DND-41 (cell line): ENCODE results near the gene RGS1.

ENCODE experiments used
- ATAC-seq: fragments of 200-7000 bp; cut with Tn5 transposase; 3 replicates; pipeline ENCODE4 v1.9.1; 2021; ENCODE audit warnings: low read depth; ENCODE audit not compliant: insufficient read depth
- DNase-seq: peaks from one replicate; pipeline ENCODE4 v3.0.0-alpha.2; 2020
- H2AFZ ChIP-seq: 2 replicates; pipeline ENCODE4 v1.6.0; 2012; ENCODE audit warnings: low read depth, low read length
- H3K27ac ChIP-seq: 2 replicates; pipeline ENCODE4 v1.5.1; 2012; ENCODE audit warnings: low read length, inconsistent platforms
- H3K27me3 ChIP-seq: fragments of 200-600 bp; sonication (generic); 2 replicates; pipeline ENCODE4 v1.6.0; 2012; ENCODE audit warnings: low read length, mild to moderate bottlenecking, inconsistent platforms; ENCODE audit not compliant: insufficient read depth, poor library complexity
- H3K36me3 ChIP-seq: 2 replicates; pipeline ENCODE4 v1.5.1; 2012; ENCODE audit warnings: low read length, inconsistent platforms; ENCODE audit not compliant: insufficient read depth
- H3K4me1 ChIP-seq: 2 replicates; pipeline ENCODE4 v1.5.1; 2012; ENCODE audit warnings: mild to moderate bottlenecking, low read length; ENCODE audit not compliant: insufficient read depth
- H3K4me2 ChIP-seq: 2 replicates; pipeline ENCODE4 v1.6.0; 2012; ENCODE audit warnings: mild to moderate bottlenecking, moderate library complexity, low read length, inconsistent platforms; ENCODE audit not compliant: insufficient read depth
- H3K4me3 ChIP-seq, 2 experiments: fragments of 200-600 bp in 1 of 2; shearing (Covaris generic) in 1 of 2; 2 replicates each; pipeline ENCODE4 v1.5.1; 2012 to 2016; ENCODE audit warnings: inconsistent platforms in 2 of 2, low read length in 2 of 2, mild to moderate bottlenecking in 2 of 2, low read depth in 1 of 2, moderate library complexity in 1 of 2
- H3K79me2 ChIP-seq: 2 replicates; pipeline ENCODE4 v1.6.0; 2012; ENCODE audit warnings: low read length, inconsistent platforms; ENCODE audit not compliant: insufficient read depth
- H3K9ac ChIP-seq: 2 replicates; pipeline ENCODE4 v1.6.0; 2012; ENCODE audit warnings: low read depth, mild to moderate bottlenecking, inconsistent platforms, low read length, moderate library complexity
- H3K9me3 ChIP-seq: 2 replicates; pipeline ENCODE4 v1.5.1; 2012; ENCODE audit warnings: low read length, moderate library complexity, mild to moderate bottlenecking, inconsistent platforms; ENCODE audit not compliant: insufficient read depth, severe bottlenecking
- H4K20me1 ChIP-seq: 2 replicates; pipeline ENCODE4 v1.6.0; 2012; ENCODE audit warnings: low read length; ENCODE audit not compliant: insufficient read depth
- EZH2 ChIP-seq: IDR thresholded peaks from 3 replicates; pipeline ENCODE4 v1.6.1; 2012; ENCODE audit warnings: borderline replicate concordance, low read depth, mild to moderate bottlenecking, moderate library complexity, low read length, inconsistent platforms; ENCODE audit not compliant: severe bottlenecking
- TF ChIP-seq, protein P1 (sequence below): IDR thresholded peaks from 2 replicates; pipeline ENCODE4 v1.5.1; 2012; ENCODE audit warnings: borderline replicate concordance, low read length, moderate library complexity, mild to moderate bottlenecking; ENCODE audit not compliant: poor library complexity, severe bottlenecking; ENCODE audit errors: extremely low read depth

RGS1 gene

DNA sequence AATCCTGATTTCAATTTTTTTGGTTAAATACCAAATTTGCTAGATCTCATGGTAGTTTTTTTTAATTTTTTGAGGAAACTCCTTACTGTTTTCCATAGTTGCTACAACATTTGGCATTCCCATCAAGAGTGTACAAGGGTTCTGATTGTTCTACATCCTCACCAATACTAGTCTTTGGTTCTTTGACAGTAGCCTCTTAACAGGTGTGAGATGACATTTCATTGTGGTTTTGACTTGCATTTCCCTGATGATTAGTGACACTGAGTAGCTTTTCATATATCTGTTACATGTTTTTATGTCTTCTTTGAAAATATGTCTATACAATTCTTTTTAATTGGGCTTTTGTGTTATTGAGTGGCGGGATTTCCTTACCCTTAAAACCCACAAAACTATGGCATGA is 39.5 kb downstream of the RGS1 start:
- Histone ChIP-seq H3K27ac (no peak overlapping the region), H3K36me3 (no peaks in the 10 kb centered on the region), H3K4me1 (peaks cover 51% of the 10 kb centered on the region), H3K4me2 (peak overlapping the region; percentile 8; the same call in 1 of the 2 replicates), H2AFZ (no peak overlapping the region), H3K79me2 (peaks cover 44% of the 10 kb centered on the region), H3K4me3 (no peak overlapping the region), H3K9me3 (no peaks in the 10 kb centered on the region), H3K9ac (no peak overlapping the region), H4K20me1 (no peaks in the 10 kb centered on the region), H3K27me3 (no peaks in the 10 kb centered on the region)
- TF ChIP-seq EZH2 = no peak
- TF ChIP-seq, protein P1, sequence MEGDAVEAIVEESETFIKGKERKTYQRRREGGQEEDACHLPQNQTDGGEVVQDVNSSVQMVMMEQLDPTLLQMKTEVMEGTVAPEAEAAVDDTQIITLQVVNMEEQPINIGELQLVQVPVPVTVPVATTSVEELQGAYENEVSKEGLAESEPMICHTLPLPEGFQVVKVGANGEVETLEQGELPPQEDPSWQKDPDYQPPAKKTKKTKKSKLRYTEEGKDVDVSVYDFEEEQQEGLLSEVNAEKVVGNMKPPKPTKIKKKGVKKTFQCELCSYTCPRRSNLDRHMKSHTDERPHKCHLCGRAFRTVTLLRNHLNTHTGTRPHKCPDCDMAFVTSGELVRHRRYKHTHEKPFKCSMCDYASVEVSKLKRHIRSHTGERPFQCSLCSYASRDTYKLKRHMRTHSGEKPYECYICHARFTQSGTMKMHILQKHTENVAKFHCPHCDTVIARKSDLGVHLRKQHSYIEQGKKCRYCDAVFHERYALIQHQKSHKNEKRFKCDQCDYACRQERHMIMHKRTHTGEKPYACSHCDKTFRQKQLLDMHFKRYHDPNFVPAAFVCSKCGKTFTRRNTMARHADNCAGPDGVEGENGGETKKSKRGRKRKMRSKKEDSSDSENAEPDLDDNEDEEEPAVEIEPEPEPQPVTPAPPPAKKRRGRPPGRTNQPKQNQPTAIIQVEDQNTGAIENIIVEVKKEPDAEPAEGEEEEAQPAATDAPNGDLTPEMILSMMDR = no peak
- ATAC-seq (peak; percentile 81), DNase-seq (no peak)

DNA sequence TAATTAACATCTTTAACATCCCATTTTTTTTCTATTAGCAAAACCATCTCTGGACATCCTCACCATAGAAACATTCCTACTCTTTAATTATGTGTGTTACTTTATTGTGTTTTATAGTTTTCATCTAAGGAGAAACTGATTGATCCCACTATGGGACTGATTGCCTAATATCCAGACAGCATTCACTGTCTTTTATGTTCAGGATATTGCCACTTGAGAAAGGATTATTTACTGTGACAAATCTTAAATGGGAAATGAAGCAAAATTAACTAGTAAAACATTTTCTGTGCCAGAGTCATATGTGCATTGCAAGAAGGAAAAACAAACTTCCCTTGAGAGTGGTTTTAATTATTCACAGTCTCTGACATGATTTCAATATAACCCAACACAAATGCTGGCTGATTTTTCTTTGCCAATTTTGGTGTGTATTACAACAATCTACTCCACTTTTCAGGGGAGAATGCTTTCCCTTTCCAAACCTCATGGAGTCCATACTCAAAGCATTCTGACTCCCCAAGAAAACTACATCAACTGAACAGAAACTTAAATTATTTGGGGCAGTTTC is 44.6 kb downstream of the RGS1 start:
- Histone ChIP-seq H3K9ac (no peak overlapping the region), H3K4me2 (no peak overlapping the region), H3K4me3 (no peak overlapping the region), H3K79me2 (peaks cover 12% of the 10 kb centered on the region; the same call in 1 of the 2 replicates), H3K36me3 (no peaks in the 10 kb centered on the region), H4K20me1 (no peaks in the 10 kb centered on the region), H3K4me1 (peaks cover 5% of the 10 kb centered on the region), H3K9me3 (no peaks in the 10 kb centered on the region), H3K27ac (no peak overlapping the region), H2AFZ (no peak overlapping the region), H3K27me3 (no peaks in the 10 kb centered on the region)
- TF ChIP-seq, protein P1 = no peak
- TF ChIP-seq EZH2 = no peak
- no peak for ATAC-seq
- DNase-seq = no peak

DNA sequence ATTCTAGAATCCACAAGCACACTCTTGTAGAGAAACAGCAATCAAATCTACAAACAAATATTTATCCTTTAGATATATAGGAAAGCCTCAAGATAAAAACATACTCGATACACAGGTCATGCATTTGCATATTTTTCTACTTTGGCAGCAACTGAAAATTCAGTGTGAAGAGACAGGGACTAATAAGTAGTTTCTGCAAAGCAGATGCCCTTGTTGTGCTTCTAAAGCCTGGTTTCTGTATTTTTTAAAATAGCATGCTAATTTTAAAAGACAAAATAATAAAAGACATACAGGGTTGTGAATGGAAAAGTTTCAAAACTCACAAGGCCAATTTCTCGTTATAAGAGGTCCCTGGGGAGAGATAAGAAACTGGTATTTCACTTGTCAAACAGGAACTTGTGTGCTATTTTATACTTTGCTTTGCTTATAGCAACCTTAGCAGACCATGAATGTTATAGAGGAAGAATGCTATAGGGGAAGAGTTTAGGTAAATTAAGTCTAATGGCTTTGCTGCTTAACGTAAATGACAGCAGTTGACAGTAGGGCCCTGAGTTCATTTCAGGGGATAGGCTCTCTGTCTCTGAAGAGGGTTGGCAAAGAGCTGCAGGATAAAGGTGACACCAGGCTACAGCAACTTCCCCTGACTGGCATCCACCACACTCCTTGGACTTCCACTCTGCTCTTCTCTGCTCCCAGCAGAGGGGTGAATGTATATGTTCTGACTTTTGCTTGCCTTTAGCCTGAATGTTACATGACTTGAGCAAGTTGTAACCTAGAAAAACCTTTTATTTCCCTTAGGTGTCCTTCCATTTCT is 51.0 kb downstream of the RGS1 start:
- TF ChIP-seq, protein P1 = no peak
- TF ChIP-seq EZH2 = no peak
- Histone ChIP-seq H3K9me3 (no peaks in the 10 kb centered on the region), H3K27ac (no peak overlapping the region), H3K4me1 (peaks cover 9% of the 10 kb centered on the region), H3K9ac (no peak overlapping the region), H4K20me1 (no peaks in the 10 kb centered on the region), H2AFZ (no peak overlapping the region), H3K4me3 (no peak overlapping the region), H3K36me3 (no peaks in the 10 kb centered on the region), H3K79me2 (0 out of 2 replicates have a peak, but pooled peaks cover 4% of the 10 kb centered on the region), H3K27me3 (no peaks in the 10 kb centered on the region), H3K4me2 (no peak overlapping the region)
- ATAC-seq (peak; percentile 59; the same call in 2 of the 3 replicates), DNase-seq (no peak)
